ENCODE measurements around the gene TRPM3.

The TRPM3 gene

GRCh38 chr9:70981312-70981711 lies 140.1 kb downstream of the TRPM3 start:
- TF ChIP-seq ZC3H10 (CRISPR knock-in tag; IDR thresholded peaks at IDR 0.05) (no peak), ZNF70 (CRISPR knock-in tag; IDR thresholded peaks at IDR 0.05) (no peak), RARB (CRISPR knock-in tag; IDR thresholded peaks at IDR 0.05) (no peak), OSR1 (CRISPR knock-in tag; IDR thresholded peaks at IDR 0.05) (no peak), ARNTL (CRISPR knock-in tag; IDR thresholded peaks at IDR 0.05; ENCODE audit: borderline replicate concordance, low read depth) (no peak), PPARA (CRISPR knock-in tag; IDR thresholded peaks at IDR 0.05; ENCODE audit: borderline replicate concordance) (no peak), ZNF565 (CRISPR knock-in tag; conservative IDR thresholded peaks at IDR 0.05; ENCODE audit: low read depth) (no peak), GLIS3 (CRISPR knock-in tag; IDR thresholded peaks at IDR 0.05) (no peak), ZFP30 (CRISPR knock-in tag; IDR thresholded peaks at IDR 0.05) (no peak), CREB5 (CRISPR knock-in tag; IDR thresholded peaks at IDR 0.05; ENCODE audit: low read depth) (no peak), BACH2 (CRISPR knock-in tag; IDR thresholded peaks at IDR 0.05; ENCODE audit: borderline replicate concordance) (no peak), POU6F1 (CRISPR knock-in tag; IDR thresholded peaks at IDR 0.05; ENCODE audit: borderline replicate concordance, low read depth) (no peak), ISL1 (CRISPR knock-in tag; IDR thresholded peaks at IDR 0.05) (no peak), SNAI2 (CRISPR knock-in tag; IDR thresholded peaks at IDR 0.05) (no peak)
- no peak for ATAC-seq

GRCh38 chr9:70979966-70980365 lies 141.5 kb downstream of the TRPM3 start:
- TF ChIP-seq SNAI2 (CRISPR knock-in tag; IDR thresholded peaks at IDR 0.05) (no peak), ARNTL (CRISPR knock-in tag; IDR thresholded peaks at IDR 0.05; ENCODE audit: borderline replicate concordance, low read depth) (no peak), BACH2 (CRISPR knock-in tag; IDR thresholded peaks at IDR 0.05; ENCODE audit: borderline replicate concordance) (no peak), ZFP3 (CRISPR knock-in tag; IDR thresholded peaks at IDR 0.05) (no peak), ZNF70 (CRISPR knock-in tag; IDR thresholded peaks at IDR 0.05) (no peak), ESRRG (CRISPR knock-in tag; IDR thresholded peaks at IDR 0.05) (no peak), PATZ1 (CRISPR knock-in tag; IDR thresholded peaks at IDR 0.05; ENCODE audit: borderline replicate concordance) (no peak), TSHZ2 (CRISPR knock-in tag; IDR thresholded peaks at IDR 0.05) (no peak), PPARA (CRISPR knock-in tag; IDR thresholded peaks at IDR 0.05; ENCODE audit: borderline replicate concordance) (no peak), ZC3H10 (CRISPR knock-in tag; IDR thresholded peaks at IDR 0.05) (no peak)
- no peak for ATAC-seq

GRCh38 chr9:70978085-70978484 lies 143.3 kb downstream of the TRPM3 start:
- no peak for ATAC-seq
- TF ChIP-seq SNAI2 (CRISPR knock-in tag; IDR thresholded peaks at IDR 0.05) (no peak), PATZ1 (CRISPR knock-in tag; IDR thresholded peaks at IDR 0.05; ENCODE audit: borderline replicate concordance) (no peak), CREB5 (CRISPR knock-in tag; IDR thresholded peaks at IDR 0.05; ENCODE audit: low read depth) (no peak), ZFP3 (CRISPR knock-in tag; IDR thresholded peaks at IDR 0.05) (no peak), ZC3H10 (CRISPR knock-in tag; IDR thresholded peaks at IDR 0.05) (no peak), RARB (CRISPR knock-in tag; IDR thresholded peaks at IDR 0.05) (no peak), TCF4 (CRISPR knock-in tag; IDR thresholded peaks at IDR 0.05; ENCODE audit: borderline replicate concordance) (no peak), TSHZ2 (CRISPR knock-in tag; IDR thresholded peaks at IDR 0.05) (no peak), CSDC2 (CRISPR knock-in tag; IDR thresholded peaks at IDR 0.05) (no peak), OSR1 (CRISPR knock-in tag; IDR thresholded peaks at IDR 0.05) (no peak), ZNF8 (CRISPR knock-in tag; IDR thresholded peaks at IDR 0.05) (no peak), CSRNP3 (CRISPR knock-in tag; IDR thresholded peaks at IDR 0.05) (no peak)

Measured in SK-N-SH treated with all-trans-retinoic acid at 6 μM for 48 hours (cell line).